Measurements from ENCODE around the gene TESK1. TPM values are rescaled to one million over a fixed set of nuclear protein-coding genes. Genes with fewer than 3 reads are reported as not detected.
"Not testable (repeated sequence)": the region's sequence is repeated elsewhere in the genome, so short reads cannot be mapped to it uniquely, and the experiment has no call there.

TESK1 gene
- total RNA-seq, 4 donors from 2014 or later, result 21.5 to 85.1 (median 50.7) TPM

- Histone ChIP-seq H3K27me3 (no peaks in the 10 kb centered on the region), H3K4me1 (no peaks in the 10 kb centered on the region), H3K27ac (no peak overlapping the region), H3K36me3 (no peaks in the 10 kb centered on the region), H3K4me3 (no peak overlapping the region), H3K9me3 (peaks cover 0 to 10% (median 0%) of the 10 kb centered on the region in 4 donors)
- TF ChIP-seq CTCF (IDR thresholded peaks at IDR 0.05), result no peak
- TF ChIP-seq POLR2A (IDR thresholded peaks at IDR 0.05), result no peak
- DNase-seq, result no peak
Observed at GRCh38 chr9:35593581-35593980, 11.5 kb upstream of the TESK1 start.

GRCh38 chr9:35594471-35594870 lies 10.6 kb upstream of the TESK1 start:
- H3K4me1 ChIP-seq, result peaks cover 0 to 7% (median 0%) of the 10 kb centered on the region in 4 donors
- no peaks in the 10 kb centered on the region for H3K36me3 ChIP-seq
- H3K4me3 ChIP-seq, result no peak overlapping the region
- TF ChIP-seq CTCF (IDR thresholded peaks at IDR 0.05) (no peak), POLR2A (IDR thresholded peaks at IDR 0.05) (no peak)
- H3K27me3 ChIP-seq, result no peaks in the 10 kb centered on the region
- no peak for DNase-seq
- peaks cover 0 to 10% (median 0%) of the 10 kb centered on the region in 4 donors for H3K9me3 ChIP-seq
- no peak overlapping the region for H3K27ac ChIP-seq

GRCh38 chr9:35596907-35597306 lies 8.2 kb upstream of the TESK1 start:
- H3K27me3 ChIP-seq, DNase-seq, H3K27ac ChIP-seq, H3K9me3 ChIP-seq, H3K36me3 ChIP-seq, H3K4me1 ChIP-seq, H3K4me3 ChIP-seq: not testable (repeated sequence)

- H3K4me1 ChIP-seq, result peaks cover 0 to 8% (median 5%) of the 10 kb centered on the region in 4 donors
- no peak overlapping the region for H3K4me3 ChIP-seq
- no peaks in the 10 kb centered on the region for H3K36me3 ChIP-seq
- peaks cover 0 to 5% (median 0%) of the 10 kb centered on the region in 4 donors for H3K9me3 ChIP-seq
- peak overlapping the region in 1 of 4 donors; percentile 55 for H3K27ac ChIP-seq
- DNase-seq, result peak in 2 of 3 donors; percentile 57 to 63
- no peak for TF ChIP-seq CTCF (IDR thresholded peaks at IDR 0.05)
- TF ChIP-seq POLR2A (IDR thresholded peaks at IDR 0.05), result no peak
- H3K27me3 ChIP-seq, result no peaks in the 10 kb centered on the region
Observed at GRCh38 chr9:35598866-35599590, 6.0 kb upstream of the TESK1 start.

GRCh38 chr9:35599763-35600604 lies 5.1 kb upstream of the TESK1 start:
- no peak for DNase-seq
- Histone ChIP-seq H3K4me3 (no peak overlapping the region), H3K27ac (peak overlapping the region in 1 of 4 donors; percentile 55), H3K36me3 (no peaks in the 10 kb centered on the region), H3K9me3 (no peaks in the 10 kb centered on the region), H3K4me1 (peaks cover 0 to 8% (median 5%) of the 10 kb centered on the region in 4 donors), H3K27me3 (no peaks in the 10 kb centered on the region)
- TF ChIP-seq CTCF (IDR thresholded peaks at IDR 0.05) (no peak), POLR2A (IDR thresholded peaks at IDR 0.05) (no peak)

GRCh38 chr9:35603506-35603985 lies 1.5 kb upstream of the TESK1 start:
- TF ChIP-seq POLR2A (IDR thresholded peaks at IDR 0.05), result peak in 1 of 2 donors; percentile 36
- no peak for TF ChIP-seq CTCF (IDR thresholded peaks at IDR 0.05)
- Histone ChIP-seq H3K27me3 (no peaks in the 10 kb centered on the region), H3K9me3 (no peaks in the 10 kb centered on the region), H3K27ac (peak overlapping the region; percentile 75 to 98 (median 96)), H3K36me3 (peaks cover 0 to 15% (median 0%) of the 10 kb centered on the region in 3 donors), H3K4me3 (peak overlapping the region; percentile 23 to 92 (median 66)), H3K4me1 (peaks cover 0 to 23% (median 11%) of the 10 kb centered on the region in 4 donors)
- DNase-seq, result peak in 2 of 3 donors; percentile 46 to 79

All from Peyer's patch (tissue), 4 donors.